ENCODE results near the gene LYRM2. TPM values are rescaled to one million over a fixed set of nuclear protein-coding genes. Genes with fewer than 3 reads are reported as not detected.

Gene LYRM2
- total and polyA plus RNA-seq, 7 donors = 15.0 to 39.6 (median 25.7) TPM

GRCh38 chr6:89630488-89630887, 8.1 kb downstream of the LYRM2 start:
- peaks cover 0 to 37% (median 4%) of the 10 kb centered on the region in 4 donors for H3K36me3 ChIP-seq

GRCh38 chr6:89623749-89624148, 14.8 kb downstream of the LYRM2 start:
- 89 to 92% methylated on average over 8 of the region's 8 CpGs for WGBS, 2 donors
- intact Hi-C loops (cut with DNase I) = no loop called here
- no peak for DNase-seq
- H3K4me3 ChIP-seq = no peak overlapping the region
- TF ChIP-seq POLR2A (IDR thresholded peaks at IDR 0.05) (no peak), EP300 (IDR thresholded peaks at IDR 0.05) (no peak)
- H3K36me3 ChIP-seq = peaks cover 0 to 17% (median 0%) of the 10 kb centered on the region in 4 donors
- no peaks in the 10 kb centered on the region for H3K9me3 ChIP-seq
- no peaks in the 10 kb centered on the region for H3K27me3 ChIP-seq
- H3K4me1 ChIP-seq = no peaks in the 10 kb centered on the region
- H3K27ac ChIP-seq = no peak overlapping the region

More at GRCh38 chr6:89630488-89630887, 8.1 kb downstream of the LYRM2 start:
- H3K27me3 ChIP-seq = no peaks in the 10 kb centered on the region
- intact Hi-C loops (cut with DNase I) = no loop called here
- H3K27ac ChIP-seq = no peak overlapping the region
- H3K4me3 ChIP-seq = no peak overlapping the region
- no peaks in the 10 kb centered on the region for H3K4me1 ChIP-seq
- H3K9me3 ChIP-seq = no peaks in the 10 kb centered on the region
- no peak for TF ChIP-seq EP300 (IDR thresholded peaks at IDR 0.05)
- TF ChIP-seq POLR2AphosphoS5 (IDR thresholded peaks at IDR 0.05) = no peak
- TF ChIP-seq POLR2A (IDR thresholded peaks at IDR 0.05) = no peak
- TF ChIP-seq CTCF (IDR thresholded peaks at IDR 0.05) = no peak
- no peak for DNase-seq
- 92 to 96% methylated on average over 9 of the region's 9 CpGs for WGBS, 2 donors

DNA sequence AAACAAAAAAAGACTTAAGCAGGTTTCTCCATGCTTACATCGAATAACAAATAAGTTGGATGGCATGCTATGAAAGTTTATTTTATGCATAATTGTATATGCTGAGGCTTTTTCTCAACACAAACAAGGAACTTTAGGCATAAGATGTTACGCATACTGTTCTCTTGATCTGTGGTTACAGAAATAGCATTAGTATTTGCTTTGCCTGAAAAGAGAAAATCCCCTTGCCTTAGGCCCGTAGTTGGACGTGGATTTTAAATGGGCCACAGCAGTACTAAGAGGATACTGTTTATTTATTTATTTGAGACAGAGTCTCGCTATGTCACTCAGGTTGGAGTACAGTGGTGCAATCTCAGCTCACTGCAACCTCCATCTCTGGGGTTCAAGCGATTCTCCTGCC, 19.0 kb downstream of the LYRM2 start:
- WGBS, 2 donors = 90 to 96% methylated on average over 6 of the region's 6 CpGs
- no peak overlapping the region for H3K27ac ChIP-seq
- H3K36me3 ChIP-seq = peaks cover 0 to 8% (median 0%) of the 10 kb centered on the region in 4 donors
- intact Hi-C loops (cut with DNase I) = no loop called here
- no peaks in the 10 kb centered on the region for H3K4me1 ChIP-seq
- TF ChIP-seq POLR2A (IDR thresholded peaks at IDR 0.05) = no peak
- no peak for TF ChIP-seq CTCF (IDR thresholded peaks at IDR 0.05)
- no peak for TF ChIP-seq POLR2AphosphoS5 (IDR thresholded peaks at IDR 0.05)
- TF ChIP-seq EP300 (IDR thresholded peaks at IDR 0.05) = no peak
- no peaks in the 10 kb centered on the region for H3K9me3 ChIP-seq
- no peaks in the 10 kb centered on the region for H3K27me3 ChIP-seq
- no peak for DNase-seq
- H3K4me3 ChIP-seq = no peak overlapping the region

- intact Hi-C loops (cut with DNase I) = no loop called here
- Histone ChIP-seq H3K27ac (no peak overlapping the region), H3K4me1 (no peaks in the 10 kb centered on the region), H3K9me3 (no peaks in the 10 kb centered on the region), H3K27me3 (no peaks in the 10 kb centered on the region), H3K36me3 (peaks cover 0 to 6% (median 0%) of the 10 kb centered on the region in 4 donors), H3K4me3 (no peak overlapping the region)
- no peak for DNase-seq
- 92 to 96% methylated on average over 6 of the region's 6 CpGs for WGBS, 2 donors
- no peak for TF ChIP-seq POLR2A (IDR thresholded peaks at IDR 0.05)
- TF ChIP-seq CTCF (IDR thresholded peaks at IDR 0.05) = no peak
- TF ChIP-seq EP300 (IDR thresholded peaks at IDR 0.05) = no peak
- no peak for TF ChIP-seq POLR2AphosphoS5 (IDR thresholded peaks at IDR 0.05)
Observed at GRCh38 chr6:89618026-89618425, 20.5 kb downstream of the LYRM2 start.

DNA sequence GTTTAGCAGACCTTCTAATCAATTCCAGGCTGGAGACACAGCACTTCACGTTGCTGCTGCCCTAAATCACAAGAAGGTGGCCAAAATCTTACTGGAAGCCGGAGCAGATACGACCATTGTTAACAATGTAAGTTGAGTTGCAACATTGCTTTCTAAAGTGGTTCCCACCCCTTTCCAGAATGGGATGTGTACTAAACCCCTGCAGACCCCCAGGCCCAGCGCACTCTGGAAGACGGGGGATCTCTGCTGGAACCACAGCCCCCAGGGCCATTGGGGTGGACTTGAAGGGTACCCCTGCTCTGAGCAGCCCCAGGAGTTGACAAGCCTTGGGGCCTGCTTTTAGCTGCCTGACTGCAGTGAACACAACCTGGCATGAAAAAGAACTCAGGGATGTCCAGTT, 22.0 kb downstream of the LYRM2 start:
- no peak for TF ChIP-seq POLR2AphosphoS5 (IDR thresholded peaks at IDR 0.05)
- no peak for TF ChIP-seq POLR2A (IDR thresholded peaks at IDR 0.05)
- no peak for TF ChIP-seq EP300 (IDR thresholded peaks at IDR 0.05)
- no peak for TF ChIP-seq CTCF (IDR thresholded peaks at IDR 0.05)
- 86 to 96% methylated on average over 5 of the region's 5 CpGs for WGBS, 2 donors

More for the DNA sequence above, 22.0 kb downstream of the LYRM2 start:
- Histone ChIP-seq H3K27me3 (no peaks in the 10 kb centered on the region), H3K9me3 (no peaks in the 10 kb centered on the region), H3K27ac (no peak overlapping the region), H3K4me1 (no peaks in the 10 kb centered on the region), H3K4me3 (no peak overlapping the region), H3K36me3 (peaks cover 0 to 6% (median 0%) of the 10 kb centered on the region in 4 donors)
- DNase-seq = no peak
- intact Hi-C loops (cut with DNase I) = no loop called here
